HepG2 (cell line): ENCODE results near the gene PKDREJ. TPM values are rescaled to one million over a fixed set of nuclear protein-coding genes. Genes with fewer than 3 reads are reported as not detected.

Source experiments
- ATAC-seq: fragments of 200-7000 bp; cut with Tn5 transposase; 3 replicates; pipeline ENCODE4 v1.9.1; 2020; ENCODE audit warnings: mild to moderate bottlenecking, moderate library complexity
- BruUV-seq: library from RNA; stranded (reverse); fragments of 400-500 nt; replicated peaks from 2 replicates; lab custom pipeline; 2021; lab: Mats Ljungman, UMichigan
- CTCF ChIA-PET: fragments of 300-600 bp; formaldehyde crosslinking; extraction: SDS; loops from one replicate; lab custom pipeline; 2021; ENCODE audit warnings: low total read pairs, inconsistent platforms, low intra/inter-chr PET ratio; lab: Yijun Ruan, JAX
- POLR2A ChIA-PET: fragments of 350-600 bp; sonication (Branson Sonifier 250); formaldehyde crosslinking; loops from one replicate; lab custom pipeline; 2020; ENCODE audit warnings: antibody characterized with exemption, inconsistent platforms; lab: Yijun Ruan, JAX
- DNase-seq: peaks from one replicate; pipeline ENCODE4 v3.0.0-alpha.2; 2015; ENCODE audit warnings: low spot score
- FAIRE-seq: peaks from 3 replicates; lab custom pipeline; 2011; peaks lifted over from hg19 to GRCh38; lab: Jason Lieb, UNC
- H2AFZ ChIP-seq: one replicate; pipeline ENCODE4 v1.6.1; 2011; ENCODE audit warnings: low read length, inconsistent platforms
- H3K27ac ChIP-seq: fragments of 300-600 bp; 3 replicates; pipeline ENCODE4 v1.8.0; 2011; ENCODE audit warnings: mixed run types, mild to moderate bottlenecking, mixed read lengths, low read length, inconsistent platforms; ENCODE audit not compliant: insufficient read depth; ENCODE audit errors: extremely low read length
- H3K27me3 ChIP-seq, 2 experiments: fragments of 200-600 bp in 1 of 2; 2 replicates in 1 of 2; 3 replicates in 1 of 2; pipeline versions ENCODE4 v1.6.0 to v1.8.0; 2011; ENCODE audit warnings: low read length in 2 of 2, mild to moderate bottlenecking in 2 of 2, moderate library complexity in 2 of 2, inconsistent platforms in 1 of 2; ENCODE audit not compliant: insufficient read depth in 2 of 2, control insufficient read depth in 1 of 2
- H3K36me3 ChIP-seq, 2 experiments: fragments of 200-600 bp in 1 of 2; replicated peaks in 1 of 2; 2 replicates in 1 of 2; 3 replicates in 1 of 2; pipeline versions ENCODE4 v1.5.1 to v1.8.0; 2011; ENCODE audit warnings: low read length in 2 of 2, inconsistent platforms in 1 of 2; ENCODE audit not compliant: insufficient read depth in 2 of 2, control insufficient read depth in 1 of 2
- H3K4me1 ChIP-seq: 2 replicates; pipeline ENCODE4 v1.5.1; 2012; ENCODE audit warnings: low read length, inconsistent platforms; ENCODE audit not compliant: insufficient read depth
- H3K4me2 ChIP-seq: 2 replicates; pipeline ENCODE4 v1.6.0; 2011; ENCODE audit warnings: low read depth, low read length, inconsistent platforms
- H3K4me3 ChIP-seq, 3 experiments: fragments of 200-600 bp in 1 of 3; sonication (generic), shearing (Covaris generic) in 1 of 3; replicated peaks in 1 of 3; 2 replicates each; pipeline ENCODE4 v1.5.1; 2011 to 2016; ENCODE audit warnings: low read length in 3 of 3, inconsistent platforms in 2 of 3, low read depth in 2 of 3, mild to moderate bottlenecking in 2 of 3, control low read depth in 1 of 3, mixed read lengths in 1 of 3; ENCODE audit not compliant: insufficient read depth in 1 of 3
- H3K79me2 ChIP-seq: one replicate; pipeline ENCODE4 v1.6.1; 2011; ENCODE audit warnings: low read length, inconsistent platforms; ENCODE audit not compliant: insufficient read depth
- H3K9ac ChIP-seq: 2 replicates; pipeline ENCODE4 v1.6.0; 2011; ENCODE audit warnings: mild to moderate bottlenecking, low read depth, low read length, inconsistent platforms; ENCODE audit not compliant: insufficient read depth
- H3K9me3 ChIP-seq: 2 replicates; pipeline ENCODE4 v1.5.1; 2012; ENCODE audit warnings: mild to moderate bottlenecking, low read length
- H4K20me1 ChIP-seq: 2 replicates; pipeline ENCODE4 v1.6.0; 2011; ENCODE audit warnings: inconsistent platforms, mild to moderate bottlenecking, low read length, moderate library complexity; ENCODE audit not compliant: insufficient read depth
- AGO2 ChIP-seq: fragments of 200-400 bp; formaldehyde crosslinking; optimal IDR thresholded peaks from 2 replicates; pipeline ENCODE3; 2017; ENCODE audit warnings: mild to moderate bottlenecking, low read depth, low read length, moderate library complexity
- PHF8 ChIP-seq: sonication (generic); formaldehyde crosslinking; IDR thresholded peaks from 2 replicates; pipeline ENCODE4 v1.5.0; 2020; ENCODE audit warnings: missing genetic modification reagents
- STAT6 ChIP-seq: sonication (generic); formaldehyde crosslinking; IDR thresholded peaks from 2 replicates; pipeline ENCODE4 v1.4.0; 2020; ENCODE audit warnings: missing genetic modification reagents, mild to moderate bottlenecking, borderline replicate concordance
- ZNF563 ChIP-seq: sonication (generic); formaldehyde crosslinking; IDR thresholded peaks from 2 replicates; pipeline ENCODE4 v1.8.0; 2022; ENCODE audit warnings: mild to moderate bottlenecking, moderate library complexity, missing genetic modification reagents
- ZNF7 ChIP-seq: IDR thresholded peaks from 2 replicates; pipeline ENCODE4 v1.6.1; 2016; ENCODE audit warnings: missing biosample characterization, missing genetic modification reagents
- WGBS: methylation state at CpG from one replicate; pipeline ENCODE4 v1.1.6; 2017; ENCODE audit warnings: low lambda C conversion rate; 5-methylcytosine and 5-hydroxymethylcytosine counted together
- in situ Hi-C: cut with HindIII; loops from 2 replicates; pipeline ENCODE4 v1.10.0; 2017; ENCODE audit warnings: low pct_unique_long_range_greater_than_20kb; ENCODE audit not compliant: extremely low pct_ligation_motif_present
- intact Hi-C: fragments of 100-400 bp; cut with micrococcal nuclease; formaldehyde crosslinking; loops from one replicate; pipeline ENCODE4 v1.10.0; 2022; ENCODE audit not compliant: unreplicated experiment
- polyA plus RNA-seq, 8 experiments: library from polyadenylated mRNA; depleted of rRNA in 3 of 8; stranded (reverse) in 7 of 8; unstranded in 1 of 8; fragments of >200 nt; fragmentation: Illumina TruSeq in 4 of 8; extraction: Trizol in 4 of 8; gene quantifications; 2 replicates each; pipeline versions ENCODE4 v1.2.1 to v1.2.3, GENCODE V29; 2011 to 2016; ENCODE audit warnings: low read depth in 4 of 8, missing spikeins in 1 of 8, mixed read lengths in 1 of 8; ENCODE audit not compliant: insufficient read depth in 1 of 8
- total RNA-seq, 5 experiments: library from RNA; depleted of rRNA; stranded (reverse); fragments of >200 nt; fragmentation: Illumina TruSeq; extraction: Trizol; gene quantifications; 2 replicates each; pipeline ENCODE4 v1.2.3, GENCODE V29; 2016; ENCODE audit warnings: low read depth in 1 of 5

PKDREJ gene
- total and polyA plus RNA-seq, 2 of the 13 experiments (the other 11 are each of a cell fraction or from before 2014, with no cell fraction given), result not detected

DNA sequence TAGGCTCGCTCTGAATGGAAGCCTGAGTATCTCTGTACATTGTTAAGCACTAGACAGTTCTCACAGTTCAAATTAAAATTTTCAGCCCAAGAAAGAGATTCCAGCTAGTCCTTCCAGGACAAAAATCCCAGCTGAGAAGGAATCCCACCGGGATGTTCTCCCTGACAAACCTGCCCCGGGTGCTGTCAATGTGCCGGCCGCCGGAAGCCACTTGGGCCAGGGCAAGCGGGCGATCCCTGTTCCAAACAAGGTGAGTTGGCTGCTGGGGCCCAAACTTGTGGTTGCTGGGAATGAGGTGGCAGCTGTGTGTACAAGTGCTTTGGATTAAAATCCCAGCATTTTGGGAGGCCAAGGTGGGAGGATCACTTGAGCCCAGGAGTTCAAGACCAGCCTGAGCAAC lies 48.9 kb upstream of the PKDREJ start (continued):
- TF ChIP-seq STAT6, result no peak
- no peak for TF ChIP-seq ZNF563 (CRISPR knock-in tag)
- no peak for TF ChIP-seq PHF8 (CRISPR knock-in tag)

GRCh38 chr22:46309526-46310085 lies 46.5 kb upstream of the PKDREJ start:
- no TSS peak for BruUV-seq
- Histone ChIP-seq H3K27ac (no peak overlapping the region), H3K79me2 (peaks cover 15% of the 10 kb centered on the region), H3K4me1 (no peaks in the 10 kb centered on the region), H3K36me3 (peaks cover 11 to 35% of the 10 kb centered on the region in 2 experiments), H3K4me3 (no peak overlapping the region), H3K9ac (no peak overlapping the region), H3K27me3 (no peaks in the 10 kb centered on the region), H2AFZ (no peak overlapping the region), H4K20me1 (no peaks in the 10 kb centered on the region), H3K4me2 (no peak overlapping the region), H3K9me3 (no peaks in the 10 kb centered on the region)
- CTCF ChIA-PET, result no interaction called here
- 96% methylated on average over 13 of the region's 15 CpGs for WGBS
- intact Hi-C loops (no loop called here), in situ Hi-C loops (loop anchor here (5.0 to 10.0 kb wide), 2 partner anchors 187 to 295 kb away; no protein-coding TSS in a partner anchor)
- DNase-seq, result no peak
- POLR2A ChIA-PET, result no interaction called here
- TF ChIP-seq ZNF7 (CRISPR knock-in tag) (no peak), AGO2 (peak; percentile 26)
- FAIRE-seq, result no peak
- ATAC-seq, result no peak
